Measurements from ENCODE around the gene SLC6A11.

SLC6A11 gene

GRCh38 chr3:10816863-10817253 lies 830 bp downstream of the SLC6A11 start:
- DNase-seq (ENCODE audit: low read depth), result no peak
- H3K4me3 ChIP-seq (ENCODE audit: control insufficient read depth, low read depth, low read length), result no peak overlapping the region
- TF ChIP-seq CTCF (IDR thresholded peaks at IDR 0.05; ENCODE audit: control insufficient read depth, insufficient read depth, low read depth, low read length, missing control alignments), result no peak

- no peak for TF ChIP-seq CTCF (IDR thresholded peaks at IDR 0.05; ENCODE audit: control insufficient read depth, insufficient read depth, low read depth, low read length, missing control alignments)
- H3K4me3 ChIP-seq (ENCODE audit: control insufficient read depth, low read depth, low read length), result no peak overlapping the region
- no peak for DNase-seq (ENCODE audit: low read depth)
Observed at GRCh38 chr3:10817506-10817905, 1.5 kb downstream of the SLC6A11 start.

DNA sequence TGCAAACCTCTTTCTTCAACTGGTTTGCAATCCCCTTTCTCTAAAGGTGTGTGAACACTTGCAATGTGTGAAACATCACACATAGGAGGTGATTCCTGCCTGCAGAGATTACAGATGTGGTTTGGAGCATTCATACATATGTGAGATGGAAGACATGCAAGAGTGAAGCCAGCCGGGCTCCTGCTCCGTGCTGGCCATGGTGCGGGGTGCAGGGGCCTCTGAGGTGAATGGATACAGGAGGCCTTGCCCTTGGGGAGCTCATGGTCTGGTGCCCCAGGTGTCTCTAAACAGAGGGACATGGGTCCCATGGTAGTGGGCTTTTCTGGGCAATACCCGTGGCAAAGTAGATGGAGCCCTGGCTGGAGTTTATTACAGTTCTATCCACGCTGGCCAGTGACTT lies 6.0 kb downstream of the SLC6A11 start:
- no peak for DNase-seq (ENCODE audit: low read depth)
- no peak overlapping the region for H3K4me3 ChIP-seq (ENCODE audit: control insufficient read depth, low read depth, low read length)
- TF ChIP-seq CTCF (IDR thresholded peaks at IDR 0.05; ENCODE audit: control insufficient read depth, insufficient read depth, low read depth, low read length, missing control alignments), result no peak

DNA sequence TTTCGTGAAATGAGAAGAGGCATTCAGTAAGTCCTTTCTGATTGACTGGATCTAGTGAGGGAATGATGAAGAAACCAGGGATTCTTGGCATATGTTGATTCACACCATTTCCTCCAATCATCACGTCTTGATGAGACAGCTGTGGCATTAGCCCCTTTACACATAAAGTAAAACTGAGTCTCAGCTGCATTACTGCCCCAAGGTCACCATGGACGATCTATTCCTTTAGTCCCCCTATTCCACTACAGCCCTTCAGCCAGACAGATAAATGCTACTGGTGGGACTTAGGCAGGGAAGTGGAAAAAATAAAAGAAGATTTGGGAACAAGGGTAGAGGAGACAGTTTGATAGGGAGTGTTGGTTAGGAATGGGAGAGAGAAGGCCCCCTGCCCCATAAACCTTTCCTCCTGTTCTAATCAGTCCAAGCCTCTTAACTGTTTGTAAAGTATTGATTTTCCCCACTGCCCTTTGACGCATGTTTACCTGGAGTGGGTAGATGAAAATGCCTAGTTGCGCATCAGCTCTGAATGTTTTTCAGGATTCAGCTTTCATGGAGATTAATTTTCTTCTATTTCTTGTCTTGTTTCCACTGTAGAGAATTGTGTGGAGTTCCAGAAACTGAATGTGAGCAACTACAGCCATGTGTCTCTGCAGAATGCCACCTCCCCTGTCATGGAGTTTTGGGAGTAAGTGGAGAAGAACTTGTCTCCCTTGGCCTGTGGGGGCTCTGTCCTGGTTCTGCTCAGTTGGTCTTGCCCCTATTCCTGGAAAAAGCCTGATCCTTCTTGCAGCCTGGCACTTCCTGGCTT lies 6.9 kb downstream of the SLC6A11 start:
- DNase-seq (ENCODE audit: low read depth), result no peak
- TF ChIP-seq CTCF (IDR thresholded peaks at IDR 0.05; ENCODE audit: control insufficient read depth, insufficient read depth, low read depth, low read length, missing control alignments), result no peak

GRCh38 chr3:10823516-10823818 lies 7.4 kb downstream of the SLC6A11 start:
- no peak for TF ChIP-seq CTCF (IDR thresholded peaks at IDR 0.05; ENCODE audit: control insufficient read depth, insufficient read depth, low read depth, low read length, missing control alignments)
- no peak overlapping the region for H3K4me3 ChIP-seq (ENCODE audit: control insufficient read depth, low read depth, low read length)
- no peak for DNase-seq (ENCODE audit: low read depth)

More for the DNA sequence above, 6.9 kb downstream of the SLC6A11 start:
- H3K4me3 ChIP-seq (ENCODE audit: control insufficient read depth, low read depth, low read length), result no peak overlapping the region

DNA sequence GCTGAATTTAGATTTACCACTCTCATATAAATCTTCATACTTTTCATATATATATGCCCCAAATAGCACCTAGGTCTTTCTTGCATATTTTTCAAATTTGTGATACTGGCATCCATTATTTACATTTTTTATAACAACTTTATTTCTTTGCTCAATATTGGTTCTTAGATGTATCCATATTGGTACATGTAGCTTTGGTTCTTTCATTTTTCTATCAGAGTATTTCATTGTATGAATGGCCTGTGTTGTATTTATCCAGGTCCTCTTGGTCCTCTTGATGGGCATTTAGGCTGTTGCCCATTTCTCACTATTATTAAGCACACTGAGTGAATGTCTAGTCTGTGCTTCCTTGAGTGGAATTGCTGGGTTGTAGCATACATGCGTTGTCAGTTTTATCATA lies 8.4 kb downstream of the SLC6A11 start:
- no peak overlapping the region for H3K4me3 ChIP-seq (ENCODE audit: control insufficient read depth, low read depth, low read length)
- TF ChIP-seq CTCF (IDR thresholded peaks at IDR 0.05; ENCODE audit: control insufficient read depth, insufficient read depth, low read depth, low read length, missing control alignments), result no peak
- no peak for DNase-seq (ENCODE audit: low read depth)

All from AG09309 (cell line).